ENCODE data around the gene CCNB3. TPM values are rescaled to one million over a fixed set of nuclear protein-coding genes. Genes with fewer than 3 reads are reported as not detected.

CCNB3 gene
- not detected for polyA plus RNA-seq (2012; ENCODE audit: insufficient read length, low read depth)

GRCh38 chrX:50204364-50204899, at the start of gene CCNB3:
CCNB3 (plus strand) TSS chrX:50204765; CDS start chrX:50285164, 80,399 bp downstream.
- TF ChIP-seq REST (IDR thresholded peaks at IDR 0.05; ENCODE audit: insufficient read depth in 1 of 2, low read depth in 2 of 2, low read length in 2 of 2) (no peak), FOXP2 (optimal IDR thresholded peaks at IDR 0.05; ENCODE audit: borderline replicate concordance, extremely low read depth, extremely low read length, insufficient read depth) (no peak), POLR2AphosphoS5 (IDR thresholded peaks at IDR 0.05; ENCODE audit: low read depth, low read length) (peak; percentile 52; the same call in 1 of the 2 replicates), TAF1 (IDR thresholded peaks at IDR 0.05; ENCODE audit: borderline replicate concordance, insufficient read depth, low read length) (no peak)

- TF ChIP-seq POLR2AphosphoS5 (IDR thresholded peaks at IDR 0.05; ENCODE audit: low read depth, low read length), result no peak
- no peak for TF ChIP-seq SIN3A (IDR thresholded peaks at IDR 0.05; ENCODE audit: borderline replicate concordance, insufficient read depth, low read length)
- TF ChIP-seq FOXP2 (optimal IDR thresholded peaks at IDR 0.05; ENCODE audit: borderline replicate concordance, extremely low read depth, extremely low read length, insufficient read depth), result no peak
These were observed 46.9 kb upstream of the CCNB3 start for GRCh38 chrX:50157545-50158135.

- TF ChIP-seq TAF1 (IDR thresholded peaks at IDR 0.05; ENCODE audit: borderline replicate concordance, insufficient read depth, low read length), result no peak
- no peak for TF ChIP-seq FOXP2 (optimal IDR thresholded peaks at IDR 0.05; ENCODE audit: borderline replicate concordance, extremely low read depth, extremely low read length, insufficient read depth)
- TF ChIP-seq SIN3A (IDR thresholded peaks at IDR 0.05; ENCODE audit: borderline replicate concordance, insufficient read depth, low read length), result no peak
- no peak for TF ChIP-seq POLR2AphosphoS5 (IDR thresholded peaks at IDR 0.05; ENCODE audit: low read depth, low read length)
- no peak for TF ChIP-seq REST (IDR thresholded peaks at IDR 0.05; ENCODE audit: insufficient read depth in 1 of 2, low read depth in 2 of 2, low read length in 2 of 2)
These were observed 46.0 kb upstream of the CCNB3 start for GRCh38 chrX:50158593-50158992.

GRCh38 chrX:50161127-50161526, 43.4 kb upstream of the CCNB3 start:
- TF ChIP-seq TAF1 (IDR thresholded peaks at IDR 0.05; ENCODE audit: borderline replicate concordance, insufficient read depth, low read length), result no peak
- no peak for TF ChIP-seq REST (IDR thresholded peaks at IDR 0.05; ENCODE audit: insufficient read depth in 1 of 2, low read depth in 2 of 2, low read length in 2 of 2)
- no peak for TF ChIP-seq POLR2AphosphoS5 (IDR thresholded peaks at IDR 0.05; ENCODE audit: low read depth, low read length)
- TF ChIP-seq FOXP2 (optimal IDR thresholded peaks at IDR 0.05; ENCODE audit: borderline replicate concordance, extremely low read depth, extremely low read length, insufficient read depth), result no peak
- TF ChIP-seq SIN3A (IDR thresholded peaks at IDR 0.05; ENCODE audit: borderline replicate concordance, insufficient read depth, low read length), result no peak

GRCh38 chrX:50165727-50166126, 38.8 kb upstream of the CCNB3 start:
- TF ChIP-seq POLR2AphosphoS5 (IDR thresholded peaks at IDR 0.05; ENCODE audit: low read depth, low read length) (no peak), TAF1 (IDR thresholded peaks at IDR 0.05; ENCODE audit: borderline replicate concordance, insufficient read depth, low read length) (no peak), FOXP2 (optimal IDR thresholded peaks at IDR 0.05; ENCODE audit: borderline replicate concordance, extremely low read depth, extremely low read length, insufficient read depth) (no peak), SIN3A (IDR thresholded peaks at IDR 0.05; ENCODE audit: borderline replicate concordance, insufficient read depth, low read length) (no peak), REST (IDR thresholded peaks at IDR 0.05; ENCODE audit: insufficient read depth in 1 of 2, low read depth in 2 of 2, low read length in 2 of 2) (no peak)

All from PFSK-1 (cell line).